AG09309 (cell line): ENCODE data around the gene TRPM3.

ENCODE experiments used
- DNase-seq: peaks from one replicate; pipeline ENCODE4 v3.0.0-alpha.2; 2010; ENCODE audit warnings: low read depth
- H3K4me3 ChIP-seq: 2 replicates; pipeline ENCODE4 v1.5.1; 2011; ENCODE audit warnings: mild to moderate bottlenecking, low read depth, low read length, moderate library complexity; ENCODE audit not compliant: control insufficient read depth
- TF ChIP-seq, protein P1 (sequence below): IDR thresholded peaks from 2 replicates; pipeline ENCODE4 v1.5.1; 2011; ENCODE audit warnings: mild to moderate bottlenecking, low read depth, low read length, inconsistent platforms; ENCODE audit not compliant: insufficient read depth, control insufficient read depth; ENCODE audit errors: missing control alignments

The TRPM3 gene

GRCh38 chr9:70551396-70551795 is 570.0 kb downstream of the TRPM3 start:
- no peak for DNase-seq
- H3K4me3 ChIP-seq = no peak overlapping the region
- TF ChIP-seq, protein P1, sequence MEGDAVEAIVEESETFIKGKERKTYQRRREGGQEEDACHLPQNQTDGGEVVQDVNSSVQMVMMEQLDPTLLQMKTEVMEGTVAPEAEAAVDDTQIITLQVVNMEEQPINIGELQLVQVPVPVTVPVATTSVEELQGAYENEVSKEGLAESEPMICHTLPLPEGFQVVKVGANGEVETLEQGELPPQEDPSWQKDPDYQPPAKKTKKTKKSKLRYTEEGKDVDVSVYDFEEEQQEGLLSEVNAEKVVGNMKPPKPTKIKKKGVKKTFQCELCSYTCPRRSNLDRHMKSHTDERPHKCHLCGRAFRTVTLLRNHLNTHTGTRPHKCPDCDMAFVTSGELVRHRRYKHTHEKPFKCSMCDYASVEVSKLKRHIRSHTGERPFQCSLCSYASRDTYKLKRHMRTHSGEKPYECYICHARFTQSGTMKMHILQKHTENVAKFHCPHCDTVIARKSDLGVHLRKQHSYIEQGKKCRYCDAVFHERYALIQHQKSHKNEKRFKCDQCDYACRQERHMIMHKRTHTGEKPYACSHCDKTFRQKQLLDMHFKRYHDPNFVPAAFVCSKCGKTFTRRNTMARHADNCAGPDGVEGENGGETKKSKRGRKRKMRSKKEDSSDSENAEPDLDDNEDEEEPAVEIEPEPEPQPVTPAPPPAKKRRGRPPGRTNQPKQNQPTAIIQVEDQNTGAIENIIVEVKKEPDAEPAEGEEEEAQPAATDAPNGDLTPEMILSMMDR = no peak

- no peak overlapping the region for H3K4me3 ChIP-seq
- no peak for DNase-seq
- TF ChIP-seq, protein P1 = no peak
Observed at GRCh38 chr9:70549926-70550325, 571.5 kb downstream of the TRPM3 start.

DNA sequence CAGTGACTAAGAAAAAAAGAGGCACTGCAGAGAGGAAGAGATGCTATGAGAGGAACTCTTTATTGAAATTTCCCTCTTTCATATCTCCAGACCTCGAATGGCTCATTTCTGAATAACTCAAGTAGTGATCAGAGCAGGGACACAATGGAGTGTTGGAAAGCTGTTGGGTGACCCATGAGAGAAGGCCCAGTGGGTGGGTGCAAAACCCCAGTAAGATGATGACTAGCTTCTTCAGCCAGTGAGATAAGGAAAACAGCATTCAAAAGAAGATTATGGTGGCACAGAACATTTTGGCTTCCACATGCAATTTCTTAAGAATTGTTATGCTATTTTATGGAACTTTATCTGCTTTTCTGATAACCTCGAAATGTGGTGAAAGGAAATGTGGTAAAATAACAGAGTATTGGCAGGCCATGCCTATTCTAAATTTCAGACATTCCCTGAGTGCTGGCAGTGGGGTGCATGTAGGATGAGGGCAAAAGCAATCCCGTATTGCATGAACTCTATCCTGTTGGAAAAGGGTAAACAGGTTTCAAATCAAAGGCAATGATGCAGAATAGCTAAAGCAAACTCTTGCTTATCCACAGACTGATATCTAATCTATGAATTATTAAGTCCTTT is 579.0 kb downstream of the TRPM3 start:
- TF ChIP-seq, protein P1 = no peak
- no peak for DNase-seq

GRCh38 chr9:70540016-70540415 is 581.4 kb downstream of the TRPM3 start:
- no peak overlapping the region for H3K4me3 ChIP-seq
- TF ChIP-seq, protein P1 = no peak
- no peak for DNase-seq

More for the DNA sequence above, 579.0 kb downstream of the TRPM3 start:
- H3K4me3 ChIP-seq = no peak overlapping the region

DNA sequence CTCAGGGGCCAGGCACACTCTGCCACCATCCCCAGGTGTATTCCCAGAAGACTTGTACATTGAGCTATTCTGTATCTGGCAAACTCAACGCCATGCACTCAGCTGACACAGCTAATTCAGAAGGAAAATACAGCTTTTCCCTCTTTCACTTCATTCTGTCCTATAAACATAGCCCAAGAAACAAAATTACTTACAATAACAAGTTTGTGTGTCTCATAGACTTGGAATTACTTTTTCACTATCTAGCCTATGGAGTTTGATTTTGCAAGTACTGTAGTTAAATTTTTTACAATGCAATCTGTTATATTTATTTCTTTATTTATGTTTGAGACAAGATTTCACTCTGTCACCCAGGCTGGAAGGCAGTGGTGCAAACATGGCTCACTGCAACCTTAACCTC is 581.9 kb downstream of the TRPM3 start:
- no peak overlapping the region for H3K4me3 ChIP-seq
- TF ChIP-seq, protein P1 = no peak
- DNase-seq = no peak

DNA sequence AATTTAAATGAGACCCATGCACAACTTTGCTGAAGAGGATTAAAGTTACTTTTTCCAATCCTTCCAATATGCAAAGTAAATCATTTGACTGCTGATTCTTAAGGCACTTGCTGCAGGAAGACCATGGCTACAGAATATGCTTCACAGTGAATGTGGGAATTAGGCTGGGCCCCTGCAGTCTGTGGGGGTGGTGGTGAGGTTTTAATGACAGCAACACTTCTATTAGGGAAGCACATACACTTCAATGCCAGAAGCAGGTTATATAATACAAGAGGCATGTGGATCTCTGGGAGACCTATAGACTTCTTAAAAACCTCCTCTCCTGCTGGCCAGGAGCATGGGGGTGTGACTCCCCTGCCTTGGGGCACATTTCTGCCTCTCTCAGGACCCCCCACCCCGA is 582.4 kb downstream of the TRPM3 start:
- no peak overlapping the region for H3K4me3 ChIP-seq
- no peak for DNase-seq
- TF ChIP-seq, protein P1 = no peak
